Central memory CD4-positive, alpha-beta T cell (primary cell): ENCODE data around the gene MEF2A.

Experiments used
- DNase-seq: peaks from one replicate; pipeline ENCODE4 v3.0.0; 2022

Gene MEF2A

DNA sequence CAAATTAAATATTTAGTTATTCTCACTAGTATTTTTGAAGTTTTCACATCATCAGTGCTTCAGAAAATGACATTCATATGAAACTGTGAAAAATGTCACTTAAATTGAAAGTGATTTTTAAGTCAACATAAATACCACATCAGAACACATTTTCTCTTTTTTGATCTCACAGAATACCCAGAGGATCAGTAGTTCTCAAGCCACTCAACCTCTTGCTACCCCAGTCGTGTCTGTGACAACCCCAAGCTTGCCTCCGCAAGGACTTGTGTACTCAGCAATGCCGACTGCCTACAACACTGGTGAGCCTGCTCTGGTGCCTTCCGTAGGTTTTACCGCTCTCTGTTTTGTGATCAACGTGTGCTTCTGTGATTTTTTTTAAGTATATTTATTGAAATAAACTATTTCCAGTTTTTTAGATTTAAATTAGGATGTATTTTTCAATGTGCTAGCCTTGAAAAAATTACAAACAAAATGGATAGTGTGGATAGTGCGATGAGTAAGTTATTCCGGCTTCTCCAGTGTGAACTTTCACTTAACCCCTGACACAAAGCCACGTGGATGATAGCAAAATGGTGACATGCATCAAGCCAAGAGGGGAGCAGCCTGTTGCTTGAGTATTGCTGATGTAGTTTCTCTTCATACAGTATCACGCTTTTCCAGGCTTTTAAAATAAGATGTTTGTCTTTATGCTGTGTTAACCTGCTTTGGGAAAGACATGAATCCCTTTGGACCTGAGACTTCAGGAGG lies 140.9 kb downstream of the MEF2A start:
- no peak for DNase-seq

DNA sequence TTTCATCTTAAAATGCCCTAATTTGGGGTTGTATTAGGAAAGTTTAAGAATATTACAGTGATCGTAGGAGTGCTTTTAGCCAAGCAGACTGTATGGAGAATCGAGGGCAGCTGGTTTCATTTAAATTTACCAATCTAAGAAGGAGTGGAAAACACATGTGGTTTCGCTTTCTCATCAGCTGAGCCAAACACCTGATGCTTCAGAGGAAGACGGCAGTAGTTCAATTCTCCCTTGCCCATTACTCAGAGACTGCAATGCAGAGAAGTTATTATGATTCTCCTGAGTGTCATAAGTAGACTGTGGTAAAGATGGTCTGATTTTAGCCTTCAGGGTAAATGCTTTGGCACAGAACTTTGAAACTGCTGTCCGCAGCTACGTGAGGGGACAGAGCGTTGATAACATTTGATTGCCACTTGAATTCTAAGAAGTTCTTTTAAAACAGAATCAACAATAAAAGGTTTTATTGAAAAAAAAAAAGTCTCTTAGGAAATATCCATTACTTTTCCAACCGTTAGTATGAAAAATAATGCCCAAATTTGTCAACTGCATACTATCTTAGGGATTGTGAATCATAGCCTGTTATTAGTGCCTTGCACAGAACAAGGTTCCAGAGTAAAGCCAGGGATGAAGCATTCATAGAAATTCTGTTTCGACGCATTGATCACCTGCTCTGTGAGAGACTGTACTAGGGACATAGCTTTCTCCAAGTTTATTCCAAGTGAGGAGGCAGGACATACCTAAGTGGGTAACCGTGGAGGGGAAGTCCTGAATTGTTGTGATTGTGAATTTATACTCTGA lies 141.9 kb downstream of the MEF2A start:
- no peak for DNase-seq

- DNase-seq, result no peak
These were observed 142.8 kb downstream of the MEF2A start for GRCh38 chr15:99708563-99708962.

DNA sequence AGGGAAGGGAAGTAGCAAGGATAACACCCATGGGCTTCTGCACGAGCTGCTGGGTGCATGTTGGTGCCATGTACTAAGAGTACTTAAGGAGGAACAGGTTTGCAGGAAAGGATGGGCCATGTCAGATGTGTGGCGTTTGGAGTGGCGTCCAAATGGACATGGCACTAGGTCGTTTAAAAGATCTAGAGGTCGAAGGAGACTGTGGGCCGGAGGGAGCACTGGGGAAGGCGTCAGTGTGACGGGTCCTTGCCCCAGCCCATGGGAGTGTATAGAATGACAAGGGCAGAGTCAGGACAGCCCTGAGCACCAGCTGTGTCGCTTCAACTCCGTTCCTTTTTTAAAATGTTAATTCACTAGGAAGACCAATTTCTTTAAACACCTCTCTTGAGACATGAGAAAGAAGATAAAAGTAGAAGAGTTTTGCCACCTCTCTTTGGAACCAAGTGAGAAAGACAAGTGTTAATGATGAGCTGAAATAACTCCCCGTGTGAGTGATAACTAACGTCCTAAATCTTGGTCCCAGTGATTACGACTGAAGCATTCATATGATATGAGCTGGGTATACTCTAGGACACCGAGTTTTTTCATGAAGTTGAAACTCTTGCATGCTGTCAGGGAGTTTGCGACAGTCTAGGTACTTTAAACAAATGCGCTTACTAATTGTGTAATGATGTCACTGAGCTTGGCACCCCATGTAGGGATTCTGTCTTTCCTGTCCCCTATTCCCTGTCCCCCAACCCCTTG lies 143.6 kb downstream of the MEF2A start:
- no peak for DNase-seq

DNA sequence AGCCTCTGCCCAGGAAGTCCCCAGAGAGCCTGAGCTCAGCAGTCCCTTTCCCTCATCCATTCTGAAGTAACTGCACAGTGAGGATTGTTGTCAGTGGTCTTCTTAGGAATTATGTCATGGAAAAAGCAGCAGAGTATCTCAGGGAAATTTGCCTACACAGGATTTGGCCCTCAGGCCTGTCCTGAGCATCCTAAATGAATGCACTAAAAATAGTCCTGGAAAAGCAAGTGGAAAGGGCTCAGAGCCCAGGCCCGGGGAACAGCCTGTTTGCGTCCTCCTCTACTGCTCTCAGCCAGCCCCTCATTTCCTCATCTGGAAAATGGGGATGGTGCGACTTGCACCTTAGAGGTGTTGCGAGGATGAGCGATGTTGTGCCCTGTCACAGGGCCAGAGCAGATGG lies 145.8 kb downstream of the MEF2A start:
- DNase-seq, result no peak

GRCh38 chr15:99712415-99712814 lies 146.6 kb downstream of the MEF2A start:
- DNase-seq, result no peak

DNA sequence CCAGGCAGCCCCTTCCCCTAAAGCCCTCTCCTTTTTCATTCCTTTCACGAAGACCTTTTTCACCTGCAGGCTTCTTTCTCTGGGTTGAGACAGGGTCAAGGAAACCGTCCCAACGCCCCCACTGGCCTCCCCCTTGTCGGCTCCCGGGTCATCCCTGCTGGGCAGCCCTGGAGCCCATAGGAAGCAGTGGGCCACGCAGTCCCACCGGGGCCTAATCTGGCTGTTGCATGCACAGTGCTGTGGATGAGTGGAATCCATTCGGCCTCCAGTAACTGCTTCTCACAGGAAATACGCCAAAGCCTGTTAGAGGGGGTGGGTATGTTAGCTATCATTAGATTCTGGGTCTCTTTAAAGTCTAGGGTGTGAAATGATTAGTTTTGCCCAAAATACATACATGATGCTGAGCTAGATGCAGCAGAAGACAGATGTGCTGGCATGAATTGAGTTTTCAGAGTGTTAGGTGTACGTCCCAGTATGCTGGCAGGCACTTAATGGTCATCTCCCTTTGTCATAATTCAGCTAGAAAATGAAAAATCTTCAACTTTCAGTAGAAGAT lies 150.8 kb downstream of the MEF2A start:
- no peak for DNase-seq

DNA sequence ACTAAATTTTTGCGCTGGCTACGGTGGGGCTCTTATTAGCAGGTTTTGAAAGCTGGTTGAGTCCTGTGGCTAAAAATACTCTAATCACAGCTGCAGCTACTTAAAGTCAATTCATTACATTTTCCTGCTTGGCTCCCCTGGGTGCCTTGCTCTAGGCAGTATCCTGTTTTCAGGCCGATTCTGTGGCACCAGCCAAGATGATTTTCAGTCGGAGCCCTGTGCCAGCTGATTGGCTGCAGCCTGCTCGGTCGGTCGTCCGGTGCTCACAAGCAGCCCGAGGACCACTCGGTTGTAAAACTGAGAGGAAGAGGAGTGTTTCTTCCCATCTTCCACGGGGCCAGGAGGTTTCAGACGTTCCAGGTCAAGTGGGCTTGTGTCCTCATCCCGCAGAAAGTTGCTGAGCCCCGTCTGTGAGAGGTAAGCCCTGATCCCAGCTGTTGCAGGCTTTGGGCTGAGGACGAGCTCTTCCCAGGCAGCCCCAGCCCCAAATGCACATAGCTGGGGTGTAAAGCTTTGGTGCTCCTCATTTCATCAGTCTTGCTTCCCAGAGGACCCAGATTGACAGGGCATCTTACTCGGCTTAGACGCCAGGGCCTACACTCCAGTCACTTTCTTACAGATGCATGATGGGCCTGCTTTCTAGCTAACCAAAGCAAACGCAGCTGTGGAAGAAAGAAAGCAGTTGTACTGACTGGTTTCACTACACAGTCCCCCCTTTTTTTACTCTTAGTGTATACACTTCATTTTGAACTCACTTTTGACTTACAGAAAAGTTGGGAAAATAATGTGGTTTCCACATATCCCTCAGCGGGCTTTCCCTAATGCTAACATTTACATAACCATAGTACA lies 151.6 kb downstream of the MEF2A start:
- no peak for DNase-seq

GRCh38 chr15:99718421-99718820 lies 152.6 kb downstream of the MEF2A start:
- DNase-seq, result no peak

GRCh38 chr15:99719096-99719541 lies 153.3 kb downstream of the MEF2A start:
- DNase-seq, result no peak

- no peak for DNase-seq
These were observed 154.7 kb downstream of the MEF2A start for GRCh38 chr15:99720533-99720932.

- DNase-seq, result no peak
These were observed 155.5 kb downstream of the MEF2A start for GRCh38 chr15:99721104-99721778.

- DNase-seq, result no peak
These were observed 156.1 kb downstream of the MEF2A start for GRCh38 chr15:99721896-99722295.

DNA sequence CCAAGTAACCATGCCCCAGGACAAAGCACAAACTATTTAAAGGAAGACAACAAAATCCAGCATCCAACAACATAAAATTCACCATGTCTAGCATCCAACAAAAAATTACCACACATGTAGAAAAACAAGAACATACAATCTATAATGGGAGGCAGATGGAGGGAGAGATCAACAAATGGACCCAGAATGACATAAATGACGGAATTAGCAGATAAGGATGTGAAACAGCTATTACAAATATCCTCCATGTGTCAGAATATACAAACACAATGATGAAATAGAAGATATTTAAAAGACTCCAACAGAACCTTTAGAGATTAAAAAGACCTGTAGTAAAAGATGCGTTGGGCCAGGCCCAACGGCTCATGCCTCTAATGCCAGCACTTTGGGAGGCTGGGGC lies 156.6 kb downstream of the MEF2A start:
- no peak for DNase-seq

DNA sequence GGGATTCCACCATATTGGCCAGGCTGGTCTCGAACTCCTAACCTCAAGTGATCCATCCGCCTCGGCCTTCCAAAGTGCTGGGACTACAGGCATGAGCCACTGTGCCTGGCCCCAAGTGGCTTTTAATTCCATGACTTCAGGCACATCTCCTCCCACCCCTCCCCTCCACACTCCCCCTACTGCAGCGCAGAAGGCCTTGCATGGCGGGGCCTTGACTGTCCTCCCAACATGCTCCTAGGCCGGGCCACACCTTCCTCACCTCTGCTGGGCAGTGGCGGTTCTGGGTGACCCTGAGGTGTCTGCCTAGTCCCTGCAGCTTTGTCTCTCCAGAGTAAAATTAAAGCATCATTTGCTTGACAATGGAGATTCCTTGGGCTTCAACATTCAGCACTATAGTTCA lies 160.5 kb downstream of the MEF2A start:
- no peak for DNase-seq

DNA sequence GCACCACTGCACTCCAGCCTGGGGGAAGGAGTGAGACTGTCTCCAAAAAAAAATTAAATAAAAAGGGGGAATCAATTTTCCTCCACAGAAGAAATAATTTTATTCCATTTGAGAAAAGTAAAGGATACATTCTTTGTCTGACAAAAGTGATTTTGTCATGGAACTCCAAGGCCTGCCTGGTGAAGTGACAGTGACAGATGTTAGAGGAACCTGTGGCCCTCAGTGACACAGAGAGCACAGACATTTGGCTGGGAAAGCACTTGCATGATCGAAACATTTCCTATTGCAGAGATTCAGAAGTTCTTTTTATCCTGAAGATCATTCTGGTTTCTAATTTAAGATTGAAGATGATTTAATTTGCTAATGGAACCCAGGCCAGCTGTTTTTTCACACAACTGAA lies 161.5 kb downstream of the MEF2A start:
- no peak for DNase-seq

- DNase-seq, result no peak
These were observed 161.9 kb downstream of the MEF2A start for GRCh38 chr15:99727733-99728132.

DNA sequence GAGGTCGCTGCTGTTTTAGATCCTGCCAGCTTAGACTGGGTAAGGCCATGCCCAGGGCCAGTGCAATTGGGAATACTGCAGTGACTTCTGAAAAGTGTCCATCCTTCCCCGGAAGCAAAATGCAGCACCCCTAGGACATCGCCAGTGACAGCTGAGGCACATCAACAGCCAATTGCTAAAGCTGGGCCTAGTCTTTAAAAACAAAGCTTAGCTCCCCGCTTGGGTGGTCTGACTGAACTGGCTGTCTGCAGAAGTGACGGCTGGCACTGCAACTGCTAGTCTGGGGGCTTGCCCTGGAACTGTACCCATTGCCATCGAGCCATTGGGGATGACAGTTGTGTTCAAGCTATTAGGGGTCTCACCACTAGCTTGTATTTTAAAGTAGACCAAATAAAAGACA lies 163.1 kb downstream of the MEF2A start:
- no peak for DNase-seq

DNA sequence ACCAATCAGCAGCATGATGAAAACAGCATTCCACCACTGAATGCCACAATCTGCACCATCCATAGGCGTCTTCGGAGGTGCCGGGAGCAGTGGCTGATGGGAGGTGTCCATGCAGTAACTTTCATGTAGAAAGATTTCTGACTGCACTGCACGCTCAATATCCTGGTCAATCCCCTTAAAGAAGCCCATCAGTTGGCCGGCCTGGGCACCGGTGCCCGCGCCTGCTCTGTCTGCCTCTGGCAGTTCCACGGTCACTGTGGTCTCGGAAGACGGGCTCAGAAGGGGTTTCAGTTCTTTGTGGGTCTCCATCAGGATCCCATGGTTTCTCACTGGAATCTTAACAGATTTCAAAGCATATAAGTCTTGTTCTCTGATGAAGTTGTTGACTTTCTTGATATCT lies 163.5 kb downstream of the MEF2A start:
- no peak for DNase-seq

GRCh38 chr15:99729920-99730319 lies 164.1 kb downstream of the MEF2A start:
- DNase-seq, result no peak

GRCh38 chr15:99731336-99732123 lies 165.7 kb downstream of the MEF2A start:
- DNase-seq, result no peak
